ENCODE data around the gene HOXA9. TPM values are rescaled to one million over a fixed set of nuclear protein-coding genes. Genes with fewer than 3 reads are reported as not detected.

The HOXA9 gene
- total and polyA plus RNA-seq, 4 donors, result 0.02 to 0.70 TPM; not detected in 2

DNA sequence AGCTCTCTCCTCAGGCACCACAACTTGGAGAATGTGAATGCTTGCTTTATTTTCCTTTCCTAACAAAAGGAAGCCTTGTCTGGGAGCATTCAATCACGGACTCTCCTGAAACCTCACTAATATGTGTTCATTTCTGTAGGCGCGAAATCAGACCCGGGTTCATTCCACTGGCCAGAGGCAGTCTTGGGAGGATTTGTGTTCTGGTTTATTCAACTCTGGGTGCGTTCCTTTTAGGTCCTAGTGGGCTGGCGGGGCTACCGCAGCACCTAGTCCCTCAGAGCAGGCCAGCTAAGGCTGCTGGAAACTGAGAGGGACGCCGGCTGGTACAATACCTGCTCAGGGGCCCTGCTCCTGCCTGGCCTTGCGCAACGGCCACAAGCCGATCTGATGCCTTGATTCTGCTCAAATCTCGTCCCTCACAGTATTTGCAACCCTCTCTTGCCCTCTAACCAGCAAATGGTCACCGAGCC, 42.3 kb downstream of the HOXA9 start:
- Histone ChIP-seq H3K4me1 (ENCODE audit: control insufficient read depth in 4 of 4, insufficient read depth in 4 of 4, low read length in 3 of 4) (peaks cover 4 to 16% (median 9%) of the 10 kb centered on the region in 4 donors), H3K4me3 (ENCODE audit: low read depth in 1 of 3, low read length in 3 of 3) (no peak overlapping the region), H3K27ac (ENCODE audit: low read depth in 1 of 2, low read length in 2 of 2) (no peak overlapping the region), H3K27me3 (ENCODE audit: control insufficient read depth in 4 of 4, insufficient read depth in 4 of 4, low read length in 3 of 4) (peaks cover 3 to 21% (median 11%) of the 10 kb centered on the region in 4 donors), H3K36me3 (ENCODE audit: control insufficient read depth in 4 of 4, insufficient read depth in 3 of 4, low read depth in 1 of 4, low read length in 3 of 4) (no peaks in the 10 kb centered on the region), H3K9ac (ENCODE audit: low read depth in 1 of 2, low read length in 2 of 2) (no peak overlapping the region), H3K9me3 (ENCODE audit: control insufficient read depth in 4 of 4, low read length in 3 of 4) (peaks cover 0 to 4% (median 0%) of the 10 kb centered on the region in 4 donors)
- TF ChIP-seq, protein P1, sequence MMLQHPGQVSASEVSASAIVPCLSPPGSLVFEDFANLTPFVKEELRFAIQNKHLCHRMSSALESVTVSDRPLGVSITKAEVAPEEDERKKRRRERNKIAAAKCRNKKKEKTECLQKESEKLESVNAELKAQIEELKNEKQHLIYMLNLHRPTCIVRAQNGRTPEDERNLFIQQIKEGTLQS (IDR thresholded peaks at IDR 0.05), result no peak
- TF ChIP-seq GABPA (IDR thresholded peaks at IDR 0.05 in 1 of 2, conservative IDR thresholded peaks at IDR 0.05 in 1 of 2) (no peak), HNF4A (conservative IDR thresholded peaks at IDR 0.05) (no peak), YY1 (IDR thresholded peaks at IDR 0.05) (no peak), NR2F2 (IDR thresholded peaks at IDR 0.05) (no peak), EGR1 (IDR thresholded peaks at IDR 0.05; ENCODE audit: low read depth in 2 of 2) (no peak), HNF4G (IDR thresholded peaks at IDR 0.05) (no peak), FOXA2 (IDR thresholded peaks at IDR 0.05) (no peak), RXRA (IDR thresholded peaks at IDR 0.05) (no peak), RAD21 (IDR thresholded peaks at IDR 0.05) (no peak), JUND (IDR thresholded peaks at IDR 0.05) (no peak), TAF1 (conservative IDR thresholded peaks at IDR 0.05) (no peak)
- TF ChIP-seq, protein P2, sequence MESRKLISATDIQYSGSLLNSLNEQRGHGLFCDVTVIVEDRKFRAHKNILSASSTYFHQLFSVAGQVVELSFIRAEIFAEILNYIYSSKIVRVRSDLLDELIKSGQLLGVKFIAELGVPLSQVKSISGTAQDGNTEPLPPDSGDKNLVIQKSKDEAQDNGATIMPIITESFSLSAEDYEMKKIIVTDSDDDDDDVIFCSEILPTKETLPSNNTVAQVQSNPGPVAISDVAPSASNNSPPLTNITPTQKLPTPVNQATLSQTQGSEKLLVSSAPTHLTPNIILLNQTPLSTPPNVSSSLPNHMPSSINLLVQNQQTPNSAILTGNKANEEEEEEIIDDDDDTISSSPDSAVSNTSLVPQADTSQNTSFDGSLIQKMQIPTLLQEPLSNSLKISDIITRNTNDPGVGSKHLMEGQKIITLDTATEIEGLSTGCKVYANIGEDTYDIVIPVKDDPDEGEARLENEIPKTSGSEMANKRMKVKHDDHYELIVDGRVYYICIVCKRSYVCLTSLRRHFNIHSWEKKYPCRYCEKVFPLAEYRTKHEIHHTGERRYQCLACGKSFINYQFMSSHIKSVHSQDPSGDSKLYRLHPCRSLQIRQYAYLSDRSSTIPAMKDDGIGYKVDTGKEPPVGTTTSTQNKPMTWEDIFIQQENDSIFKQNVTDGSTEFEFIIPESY (IDR thresholded peaks at IDR 0.05), result no peak
- TF ChIP-seq, protein P3, sequence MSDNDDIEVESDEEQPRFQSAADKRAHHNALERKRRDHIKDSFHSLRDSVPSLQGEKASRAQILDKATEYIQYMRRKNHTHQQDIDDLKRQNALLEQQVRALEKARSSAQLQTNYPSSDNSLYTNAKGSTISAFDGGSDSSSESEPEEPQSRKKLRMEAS (IDR thresholded peaks at IDR 0.05), result no peak
- TF ChIP-seq, protein P4, sequence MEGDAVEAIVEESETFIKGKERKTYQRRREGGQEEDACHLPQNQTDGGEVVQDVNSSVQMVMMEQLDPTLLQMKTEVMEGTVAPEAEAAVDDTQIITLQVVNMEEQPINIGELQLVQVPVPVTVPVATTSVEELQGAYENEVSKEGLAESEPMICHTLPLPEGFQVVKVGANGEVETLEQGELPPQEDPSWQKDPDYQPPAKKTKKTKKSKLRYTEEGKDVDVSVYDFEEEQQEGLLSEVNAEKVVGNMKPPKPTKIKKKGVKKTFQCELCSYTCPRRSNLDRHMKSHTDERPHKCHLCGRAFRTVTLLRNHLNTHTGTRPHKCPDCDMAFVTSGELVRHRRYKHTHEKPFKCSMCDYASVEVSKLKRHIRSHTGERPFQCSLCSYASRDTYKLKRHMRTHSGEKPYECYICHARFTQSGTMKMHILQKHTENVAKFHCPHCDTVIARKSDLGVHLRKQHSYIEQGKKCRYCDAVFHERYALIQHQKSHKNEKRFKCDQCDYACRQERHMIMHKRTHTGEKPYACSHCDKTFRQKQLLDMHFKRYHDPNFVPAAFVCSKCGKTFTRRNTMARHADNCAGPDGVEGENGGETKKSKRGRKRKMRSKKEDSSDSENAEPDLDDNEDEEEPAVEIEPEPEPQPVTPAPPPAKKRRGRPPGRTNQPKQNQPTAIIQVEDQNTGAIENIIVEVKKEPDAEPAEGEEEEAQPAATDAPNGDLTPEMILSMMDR (IDR thresholded peaks at IDR 0.05; ENCODE audit: low read depth, low read length, missing input control), result no peak
- DNase-seq (ENCODE audit: low spot score), result no peak
- 28% methylated on average over 14 of the region's 14 CpGs for WGBS

DNA sequence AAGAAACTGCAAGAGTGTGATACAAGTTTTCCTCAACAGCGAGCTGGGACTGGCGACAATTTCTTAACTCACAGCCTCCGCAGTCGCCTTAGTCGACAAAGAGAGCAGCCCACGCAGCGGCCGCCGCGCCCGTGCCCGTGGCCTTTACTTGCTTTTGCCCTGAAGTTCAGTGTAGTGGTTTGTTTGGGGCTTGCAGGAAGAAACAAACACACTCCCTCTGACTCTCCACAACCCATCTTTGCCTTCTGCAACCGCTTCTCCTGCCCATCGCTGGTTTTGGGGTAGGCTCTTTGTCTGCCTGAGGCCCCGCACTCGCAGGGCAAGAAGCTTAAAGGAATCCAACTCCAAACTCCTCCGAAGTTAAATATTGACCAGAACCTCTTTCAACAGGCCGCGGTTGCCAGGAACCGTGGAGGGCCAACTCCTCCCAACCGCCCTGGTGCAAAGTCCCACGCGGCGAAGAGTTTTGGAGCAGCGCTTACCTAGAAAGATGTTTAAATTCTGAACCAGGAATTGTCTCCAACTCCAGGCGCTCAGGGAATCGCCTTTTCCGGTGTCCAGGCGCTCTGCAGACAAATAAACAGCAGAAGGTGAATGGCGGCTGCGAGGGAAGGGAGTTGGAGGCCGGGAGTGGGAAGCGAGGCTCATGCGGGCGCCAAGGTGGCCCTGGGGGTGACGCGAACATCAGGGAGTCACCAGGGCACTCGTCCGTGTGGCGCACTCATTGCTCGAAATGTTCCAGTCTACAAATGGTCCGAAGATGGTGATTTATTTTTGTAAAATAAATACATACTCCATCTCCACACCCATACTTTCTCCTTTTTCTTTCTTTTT, 43.0 kb downstream of the HOXA9 start:
- peaks cover 4 to 16% (median 9%) of the 10 kb centered on the region in 4 donors for H3K4me1 ChIP-seq (ENCODE audit: control insufficient read depth in 4 of 4, insufficient read depth in 4 of 4, low read length in 3 of 4)
- H3K36me3 ChIP-seq (ENCODE audit: control insufficient read depth in 4 of 4, insufficient read depth in 3 of 4, low read depth in 1 of 4, low read length in 3 of 4), result no peaks in the 10 kb centered on the region
- peak; percentile 67 to 73 for TF ChIP-seq HNF4A (conservative IDR thresholded peaks at IDR 0.05)
- peak; percentile 31 for TF ChIP-seq HNF4G (IDR thresholded peaks at IDR 0.05)
- TF ChIP-seq TAF1 (conservative IDR thresholded peaks at IDR 0.05), result no peak
- TF ChIP-seq GABPA (IDR thresholded peaks at IDR 0.05 in 1 of 2, conservative IDR thresholded peaks at IDR 0.05 in 1 of 2), result no peak
- DNase-seq (ENCODE audit: low spot score), result no peak
- H3K9me3 ChIP-seq (ENCODE audit: control insufficient read depth in 4 of 4, low read length in 3 of 4), result peaks cover 0 to 4% (median 0%) of the 10 kb centered on the region in 4 donors
- no peak overlapping the region for H3K4me3 ChIP-seq (ENCODE audit: low read depth in 1 of 3, low read length in 3 of 3)
- no peak overlapping the region for H3K9ac ChIP-seq (ENCODE audit: low read depth in 1 of 2, low read length in 2 of 2)
- H3K27me3 ChIP-seq (ENCODE audit: control insufficient read depth in 4 of 4, insufficient read depth in 4 of 4, low read length in 3 of 4), result peaks cover 4 to 21% (median 11%) of the 10 kb centered on the region in 4 donors
- 24% methylated on average over 42 of the region's 42 CpGs for WGBS
- H3K27ac ChIP-seq (ENCODE audit: low read depth in 1 of 2, low read length in 2 of 2), result no peak overlapping the region
